ENCODE results near the gene STARD6.

Gene STARD6

DNA sequence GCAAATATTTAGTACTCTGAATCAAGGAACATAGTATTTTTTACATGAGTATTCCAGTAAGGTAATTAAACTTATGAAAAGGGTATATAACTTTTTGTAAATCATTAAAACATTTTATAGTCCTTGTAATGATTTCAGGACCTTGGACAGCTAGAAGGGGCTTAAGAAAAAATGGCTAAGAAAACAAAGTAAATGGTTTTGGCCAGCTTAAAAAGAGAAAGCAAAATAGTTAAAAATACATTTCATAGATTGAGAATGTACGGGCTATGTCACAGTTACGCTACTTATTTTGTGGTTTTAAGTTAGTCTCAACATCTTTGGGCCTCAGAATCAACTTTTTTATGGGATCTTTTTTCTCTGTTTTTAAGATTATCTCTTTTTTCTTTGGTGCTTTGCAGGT lies 61.6 kb downstream of the STARD6 start:
- Histone ChIP-seq H3K9me3 (ENCODE audit: severe bottlenecking) (peaks cover 3% of the 10 kb centered on the region), H3K4me1 (ENCODE audit: insufficient read depth, poor library complexity, severe bottlenecking) (no peaks in the 10 kb centered on the region), H3K4me3 (ENCODE audit: severe bottlenecking) (no peak overlapping the region), H3K36me3 (ENCODE audit: low read depth) (peaks cover 18% of the 10 kb centered on the region), H3K27ac (ENCODE audit: poor library complexity, severe bottlenecking) (no peak overlapping the region), H3K27me3 (ENCODE audit: insufficient read depth, poor library complexity, severe bottlenecking) (no peaks in the 10 kb centered on the region)
- DNase-seq (ENCODE audit: low spot score) (no peak), ATAC-seq (ENCODE audit: low read depth) (no peak)
- no peak for TF ChIP-seq CTCF (IDR thresholded peaks at IDR 0.05; ENCODE audit: poor library complexity, severe bottlenecking)

DNA sequence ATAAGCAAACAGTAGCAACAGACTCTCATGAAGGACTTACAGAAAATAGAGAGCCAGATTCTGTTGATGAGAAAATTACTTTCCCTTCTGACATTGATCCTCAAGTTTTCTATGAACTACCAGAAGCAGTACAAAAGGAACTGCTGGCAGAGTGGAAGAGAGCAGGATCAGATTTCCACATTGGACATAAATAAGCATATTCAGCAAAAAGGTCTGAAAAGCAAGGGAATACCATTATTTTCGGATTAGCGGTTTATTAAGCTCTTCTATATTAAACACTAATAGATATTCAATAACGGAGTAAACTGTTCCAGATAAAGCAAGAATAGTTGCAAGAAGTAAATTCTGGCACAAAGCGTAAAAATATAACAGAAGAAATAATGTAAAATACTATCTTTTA lies 63.4 kb downstream of the STARD6 start:
- ATAC-seq (ENCODE audit: low read depth), result no peak
- TF ChIP-seq CTCF (IDR thresholded peaks at IDR 0.05; ENCODE audit: poor library complexity, severe bottlenecking), result no peak

DNA sequence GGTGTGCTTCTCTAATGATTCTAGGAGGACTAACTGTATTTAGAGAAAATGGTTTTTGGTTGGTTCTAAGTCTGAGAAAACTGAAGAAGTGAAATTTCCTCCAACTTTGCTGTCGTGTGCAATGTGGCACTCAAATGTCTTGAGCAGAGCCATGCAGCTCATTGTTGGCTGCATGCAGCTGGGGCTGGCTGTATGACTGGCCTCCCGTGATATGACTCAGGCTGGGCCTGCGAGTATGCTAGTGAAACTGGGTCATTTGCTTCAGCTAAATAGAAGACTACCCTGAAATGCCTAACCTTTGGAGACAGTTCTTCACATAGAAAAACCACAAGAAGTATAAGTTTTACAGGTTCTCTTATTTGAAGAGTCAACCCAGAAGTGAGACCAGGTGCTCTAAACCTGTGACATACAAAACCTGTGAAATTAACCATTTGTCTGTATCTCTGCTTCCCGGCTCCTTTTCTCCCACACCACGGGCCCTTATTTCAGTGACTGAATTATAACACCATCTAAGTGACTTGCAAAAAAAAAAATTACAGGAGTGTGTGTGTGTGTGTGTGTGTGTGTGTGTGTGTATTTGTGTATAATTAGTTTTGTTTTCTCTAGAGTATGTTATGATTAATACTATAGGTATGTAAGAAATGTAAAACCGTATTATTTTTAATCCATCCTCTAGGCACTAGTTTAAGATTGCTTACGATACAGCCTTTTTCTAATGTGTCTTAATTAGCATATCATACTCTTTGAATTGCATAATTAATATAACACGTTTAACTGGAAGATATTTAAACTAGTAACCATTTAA lies 72.5 kb downstream of the STARD6 start:
- H3K4me1 ChIP-seq (ENCODE audit: insufficient read depth, poor library complexity, severe bottlenecking), result no peaks in the 10 kb centered on the region
- ATAC-seq (ENCODE audit: low read depth), result peak; percentile 96
- no peak overlapping the region for H3K27ac ChIP-seq (ENCODE audit: poor library complexity, severe bottlenecking)
- H3K36me3 ChIP-seq (ENCODE audit: low read depth), result peaks cover 80% of the 10 kb centered on the region
- TF ChIP-seq CTCF (IDR thresholded peaks at IDR 0.05; ENCODE audit: poor library complexity, severe bottlenecking), result no peak
- no peaks in the 10 kb centered on the region for H3K27me3 ChIP-seq (ENCODE audit: insufficient read depth, poor library complexity, severe bottlenecking)
- no peaks in the 10 kb centered on the region for H3K9me3 ChIP-seq (ENCODE audit: severe bottlenecking)
- H3K4me3 ChIP-seq (ENCODE audit: severe bottlenecking), result no peak overlapping the region
- DNase-seq (ENCODE audit: low spot score), result no peak

More for the DNA sequence above, 63.4 kb downstream of the STARD6 start:
- peaks cover 34% of the 10 kb centered on the region for H3K36me3 ChIP-seq (ENCODE audit: low read depth)
- no peaks in the 10 kb centered on the region for H3K9me3 ChIP-seq (ENCODE audit: severe bottlenecking)
- no peaks in the 10 kb centered on the region for H3K4me1 ChIP-seq (ENCODE audit: insufficient read depth, poor library complexity, severe bottlenecking)
- no peaks in the 10 kb centered on the region for H3K27me3 ChIP-seq (ENCODE audit: insufficient read depth, poor library complexity, severe bottlenecking)
- H3K4me3 ChIP-seq (ENCODE audit: severe bottlenecking), result no peak overlapping the region
- no peak overlapping the region for H3K27ac ChIP-seq (ENCODE audit: poor library complexity, severe bottlenecking)
- DNase-seq (ENCODE audit: low spot score), result no peak

- H3K9me3 ChIP-seq (ENCODE audit: severe bottlenecking), result no peaks in the 10 kb centered on the region
- H3K36me3 ChIP-seq (ENCODE audit: low read depth), result peaks cover 80% of the 10 kb centered on the region
- no peaks in the 10 kb centered on the region for H3K4me1 ChIP-seq (ENCODE audit: insufficient read depth, poor library complexity, severe bottlenecking)
- DNase-seq (ENCODE audit: low spot score) (no peak), ATAC-seq (ENCODE audit: low read depth) (no peak)
- no peaks in the 10 kb centered on the region for H3K27me3 ChIP-seq (ENCODE audit: insufficient read depth, poor library complexity, severe bottlenecking)
- no peak overlapping the region for H3K27ac ChIP-seq (ENCODE audit: poor library complexity, severe bottlenecking)
- H3K4me3 ChIP-seq (ENCODE audit: severe bottlenecking), result no peak overlapping the region
- no peak for TF ChIP-seq CTCF (IDR thresholded peaks at IDR 0.05; ENCODE audit: poor library complexity, severe bottlenecking)
Observed at GRCh38 chr18:54284535-54284934, 73.1 kb downstream of the STARD6 start.

GRCh38 chr18:54280220-54280569 lies 77.5 kb downstream of the STARD6 start:
- no peaks in the 10 kb centered on the region for H3K9me3 ChIP-seq (ENCODE audit: severe bottlenecking)
- H3K4me1 ChIP-seq (ENCODE audit: insufficient read depth, poor library complexity, severe bottlenecking), result no peaks in the 10 kb centered on the region
- ATAC-seq (ENCODE audit: low read depth) (no peak), DNase-seq (ENCODE audit: low spot score) (no peak)
- H3K27ac ChIP-seq (ENCODE audit: poor library complexity, severe bottlenecking), result no peak overlapping the region
- H3K4me3 ChIP-seq (ENCODE audit: severe bottlenecking), result no peak overlapping the region
- no peaks in the 10 kb centered on the region for H3K27me3 ChIP-seq (ENCODE audit: insufficient read depth, poor library complexity, severe bottlenecking)
- peaks cover 70% of the 10 kb centered on the region for H3K36me3 ChIP-seq (ENCODE audit: low read depth)
- no peak for TF ChIP-seq CTCF (IDR thresholded peaks at IDR 0.05; ENCODE audit: poor library complexity, severe bottlenecking)

Measured in RWPE2 (cell line).